ENCODE results near the gene SLC16A11.
"Not testable (repeated sequence)": the region's sequence is repeated elsewhere in the genome, so short reads cannot be mapped to it uniquely, and the experiment has no call there.

Gene SLC16A11

GRCh38 chr17:7043497-7044198 lies at the start of gene SLC16A11:
TSS of gene SLC16A11 (minus strand) at chr17:7044092. CDS start at chr17:7043513, 579 bp downstream.
- DNase-seq (ENCODE audit: low spot score): peak; percentile 72

GRCh38 chr17:7091311-7092005 lies 47.6 kb upstream of the SLC16A11 start:
- not testable (repeated sequence) for DNase-seq (ENCODE audit: low spot score)

- not testable (repeated sequence) for DNase-seq (ENCODE audit: low spot score)
These were observed 45.7 kb upstream of the SLC16A11 start for GRCh38 chr17:7089570-7089969.

- not testable (repeated sequence) for DNase-seq (ENCODE audit: low spot score)
These were observed 44.5 kb upstream of the SLC16A11 start for GRCh38 chr17:7088442-7088841.

- no peak for DNase-seq (ENCODE audit: low spot score)
These were observed 40.2 kb upstream of the SLC16A11 start for GRCh38 chr17:7084088-7084487.

GRCh38 chr17:7083592-7083991 lies 39.7 kb upstream of the SLC16A11 start:
- no peak for DNase-seq (ENCODE audit: low spot score)

GRCh38 chr17:7081341-7082062 lies 37.6 kb upstream of the SLC16A11 start:
- DNase-seq (ENCODE audit: low spot score): no peak

- DNase-seq (ENCODE audit: low spot score): no peak
These were observed 36.7 kb upstream of the SLC16A11 start for GRCh38 chr17:7080456-7081041.

GRCh38 chr17:7079581-7080455 lies 35.9 kb upstream of the SLC16A11 start, which contains the start of gene CLEC10A:
TSS of gene CLEC10A (minus strand) at chr17:7080251. CDS start at chr17:7078812, 1,439 bp downstream.
- no peak for DNase-seq (ENCODE audit: low spot score)

- no peak for DNase-seq (ENCODE audit: low spot score)
These were observed 34.8 kb upstream of the SLC16A11 start for GRCh38 chr17:7078711-7079110.

- DNase-seq (ENCODE audit: low spot score): no peak
These were observed 34.1 kb upstream of the SLC16A11 start for GRCh38 chr17:7077911-7078546.

GRCh38 chr17:7074931-7075330 lies 31.0 kb upstream of the SLC16A11 start:
- DNase-seq (ENCODE audit: low spot score): no peak

- no peak for DNase-seq (ENCODE audit: low spot score)
These were observed 28.5 kb upstream of the SLC16A11 start for GRCh38 chr17:7072406-7072805.

GRCh38 chr17:7070712-7071111 lies 26.8 kb upstream of the SLC16A11 start:
- no peak for DNase-seq (ENCODE audit: low spot score)

GRCh38 chr17:7068268-7068667 lies 24.4 kb upstream of the SLC16A11 start:
- DNase-seq (ENCODE audit: low spot score): no peak

- no peak for DNase-seq (ENCODE audit: low spot score)
These were observed 23.3 kb upstream of the SLC16A11 start for GRCh38 chr17:7067198-7067597.

GRCh38 chr17:7064261-7064660 lies 20.4 kb upstream of the SLC16A11 start:
- DNase-seq (ENCODE audit: low spot score): no peak

GRCh38 chr17:7063518-7064094 lies 19.7 kb upstream of the SLC16A11 start:
- DNase-seq (ENCODE audit: low spot score): no peak

GRCh38 chr17:7060165-7060891 lies 16.4 kb upstream of the SLC16A11 start:
- DNase-seq (ENCODE audit: low spot score): no peak
